Stimulated activated CD4-positive, alpha-beta T cell treated with anti-CD3 and anti-CD28 coated beads, Interleukin-12 subunit alpha, Interleukin-12 subunit beta, amount 100 ng/mL, for 24 hours (primary cell): ENCODE results near the gene USP15.
A peak's percentile ranks its signal among the peaks of the same experiment; 100 is the strongest.

Experiments used
- DNase-seq, 2 experiments: peaks; one replicate each; pipeline ENCODE4 v3.0.0-alpha.2; 2020; ENCODE audit warnings: low read depth in 2 of 2

The USP15 gene

DNA sequence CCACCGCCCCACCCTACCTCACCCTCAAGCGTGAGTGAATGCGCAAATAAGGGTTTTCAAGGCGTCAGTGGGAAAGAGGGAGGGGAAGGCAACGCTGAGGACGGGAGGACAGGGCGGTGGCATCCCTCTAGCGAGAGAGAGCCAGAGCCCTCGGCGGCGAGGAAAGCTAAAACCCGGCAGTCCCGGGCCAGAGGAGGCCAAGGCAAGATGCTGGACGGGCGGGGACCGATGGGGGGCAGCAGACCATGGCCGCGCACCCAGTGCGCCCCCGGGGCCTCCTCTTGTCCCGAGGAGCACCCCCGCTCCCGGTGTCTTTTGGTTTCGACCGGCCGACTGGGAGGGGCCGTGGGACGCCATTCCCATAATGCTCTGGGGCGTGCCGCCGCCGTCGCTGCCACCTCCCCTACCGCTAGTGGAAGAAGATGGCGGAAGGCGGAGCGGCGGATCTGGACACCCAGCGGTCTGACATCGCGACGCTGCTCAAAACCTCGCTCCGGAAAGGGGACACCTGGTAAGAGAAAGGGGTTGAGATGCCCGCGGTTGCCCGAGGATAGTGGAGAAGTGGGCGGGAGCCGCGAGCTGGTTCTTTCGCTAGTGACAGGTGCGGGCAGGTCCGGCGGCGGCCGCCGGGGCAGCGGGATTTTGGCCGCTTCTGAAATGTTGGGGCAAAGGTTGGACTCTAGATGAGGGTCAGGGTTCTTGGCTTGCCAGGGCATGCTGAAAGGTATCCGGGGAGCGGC is at the start of gene USP15:
Gene USP15, plus strand, starts transcription at position 412 of the 740 bp plus-strand sequence. Its CDS starts 11 bp downstream, at position 423.
- DNase-seq: peak; percentile 92 to 93

- DNase-seq: peak in 1 of 2 experiments; percentile 22
Observed at GRCh38 chr12:62210422-62210821, 49.8 kb upstream of the USP15 start.

DNA sequence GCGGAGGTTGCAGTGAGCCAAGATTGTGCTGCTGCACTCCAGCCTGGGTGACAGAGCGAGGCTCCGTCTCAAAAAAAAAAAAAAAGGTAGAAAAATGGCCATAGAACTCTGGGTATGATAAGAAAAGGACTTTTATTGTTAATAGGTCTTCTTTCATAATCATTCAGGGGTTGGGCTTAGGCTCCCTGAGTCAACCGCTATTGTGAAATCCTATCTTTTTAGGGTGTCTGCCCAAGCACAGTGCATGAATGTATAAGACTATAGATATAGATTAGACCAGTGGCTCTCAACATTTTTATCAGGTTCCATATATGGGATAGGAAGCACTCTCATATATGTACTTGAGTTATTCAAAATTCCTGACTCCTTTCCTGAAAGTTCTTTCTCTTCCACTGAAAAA is 48.7 kb upstream of the USP15 start:
- no peak for DNase-seq

DNA sequence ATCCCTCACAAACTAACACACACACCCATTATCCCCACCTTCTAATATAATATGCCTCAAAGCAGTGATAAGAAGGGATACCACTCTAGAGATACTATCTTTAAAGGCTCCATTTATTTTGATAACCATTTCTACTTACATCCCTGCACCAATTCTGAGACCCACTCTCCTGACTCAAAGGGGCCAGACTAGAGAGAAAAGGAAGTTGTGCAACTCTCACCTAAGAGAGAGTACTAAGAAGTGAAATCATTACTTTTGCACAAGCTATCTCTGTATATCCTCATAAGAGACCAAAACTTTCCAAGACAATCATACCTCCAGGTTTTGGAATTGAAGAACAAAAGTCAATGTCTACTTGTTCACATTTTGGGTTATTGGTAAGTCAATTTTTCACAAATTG is 45.4 kb upstream of the USP15 start:
- DNase-seq: no peak

DNA sequence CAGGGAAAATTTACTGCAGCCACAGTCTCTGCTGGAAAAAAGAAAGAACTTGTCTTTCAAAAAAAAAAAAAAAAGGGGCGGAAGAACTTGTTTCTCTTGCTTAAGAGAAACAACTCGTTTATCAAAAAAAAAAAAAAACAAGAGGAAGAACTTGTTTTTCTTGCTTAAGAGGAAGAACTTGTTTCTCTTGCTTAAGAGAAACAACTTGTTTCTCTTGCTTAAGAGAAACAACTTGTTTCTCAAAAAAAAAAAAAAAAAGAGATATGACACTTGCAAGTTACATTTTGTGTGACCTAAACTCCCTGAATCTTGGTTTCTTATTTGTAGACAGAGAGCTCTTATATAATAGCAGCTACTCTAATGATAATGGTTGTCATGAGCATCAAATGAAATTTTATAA is 44.7 kb upstream of the USP15 start:
- DNase-seq: no peak

- DNase-seq: no peak
Observed at GRCh38 chr12:62217466-62218194, 42.6 kb upstream of the USP15 start.

GRCh38 chr12:62221107-62221506 is 39.1 kb upstream of the USP15 start:
- no peak for DNase-seq

DNA sequence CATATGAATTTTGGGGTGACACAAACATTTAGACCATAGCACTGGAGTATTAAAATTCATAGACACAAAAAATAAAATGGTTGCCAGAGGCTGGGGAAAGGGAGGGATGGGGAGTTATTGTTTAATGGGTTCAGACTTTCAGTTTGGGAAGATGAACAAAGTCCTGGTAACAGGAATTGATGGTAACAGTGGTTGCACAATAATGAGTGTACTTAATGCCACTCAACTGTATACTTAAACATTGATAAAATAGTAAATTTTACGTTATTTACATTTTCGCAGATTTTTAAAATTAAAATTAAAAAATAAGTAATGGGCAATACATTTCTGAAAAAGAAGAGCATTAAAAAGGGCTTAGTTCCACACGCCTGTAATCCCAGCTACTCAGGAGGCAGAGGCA is 35.6 kb upstream of the USP15 start:
- no peak for DNase-seq

DNA sequence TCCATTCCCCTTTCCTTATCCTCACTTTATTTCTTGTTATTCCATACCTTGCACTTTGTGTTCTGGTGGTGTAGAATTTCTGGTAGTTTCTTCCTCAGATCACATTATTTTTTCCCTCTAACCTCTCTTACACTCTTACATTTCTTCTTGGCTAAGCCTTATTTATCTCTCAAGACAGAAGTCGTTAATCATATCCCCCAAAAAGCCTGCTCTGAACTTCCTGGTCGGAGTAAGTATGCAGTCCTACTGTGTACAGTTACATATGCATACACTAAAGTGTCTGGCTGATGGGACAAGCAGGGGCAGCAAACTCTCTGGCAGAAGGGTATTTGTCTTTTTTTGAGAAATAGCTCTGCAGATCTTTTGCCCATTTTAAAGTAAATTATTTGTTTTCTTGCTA is 33.1 kb upstream of the USP15 start:
- no peak for DNase-seq

DNA sequence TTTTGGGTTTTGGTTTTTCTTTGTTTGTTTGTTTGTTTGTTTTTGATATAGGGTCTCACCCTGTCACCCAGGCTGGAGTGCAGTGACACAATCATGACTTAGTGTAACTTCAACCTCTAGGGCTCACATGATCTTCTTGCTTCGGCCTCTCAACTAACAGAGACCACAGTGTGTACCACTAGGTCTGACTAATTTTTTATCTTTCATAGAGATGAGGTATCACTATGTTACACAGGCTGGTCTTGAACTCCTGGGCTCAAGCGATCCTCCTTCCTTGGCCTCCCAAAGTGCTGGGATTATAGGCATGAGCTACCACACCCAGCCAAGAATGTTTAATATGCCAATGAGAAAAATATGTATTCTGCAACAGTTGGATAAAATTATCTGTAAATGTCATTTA is 29.6 kb upstream of the USP15 start:
- DNase-seq: no peak

- DNase-seq: no peak
Observed at GRCh38 chr12:62232143-62232729, 28.0 kb upstream of the USP15 start.

GRCh38 chr12:62233805-62234204 is 26.4 kb upstream of the USP15 start:
- no peak for DNase-seq

- DNase-seq: no peak
Observed at GRCh38 chr12:62239571-62239970, 20.6 kb upstream of the USP15 start.

- DNase-seq: no peak
Observed at GRCh38 chr12:62247281-62248045, 12.7 kb upstream of the USP15 start.

DNA sequence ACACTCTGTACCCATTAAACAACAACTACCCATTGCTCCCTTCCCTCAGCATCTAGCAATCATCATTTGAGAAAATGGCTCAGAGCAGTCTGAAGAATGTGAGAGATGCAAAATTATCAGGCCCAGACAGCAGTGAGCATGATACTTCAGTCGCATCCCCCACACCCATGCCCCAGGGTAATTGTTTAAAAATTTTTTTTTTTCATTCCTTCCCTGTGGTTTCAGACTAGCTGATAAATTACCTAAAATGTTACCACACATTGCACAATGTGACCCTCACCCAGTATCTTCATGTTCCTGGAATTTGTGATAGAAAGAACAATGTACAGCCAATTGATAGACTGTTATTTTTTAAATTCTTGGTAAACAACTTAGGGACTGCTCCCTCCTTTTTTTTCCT is 11.3 kb upstream of the USP15 start:
- DNase-seq: no peak

GRCh38 chr12:62249419-62249818 is 10.8 kb upstream of the USP15 start:
- DNase-seq: no peak

DNA sequence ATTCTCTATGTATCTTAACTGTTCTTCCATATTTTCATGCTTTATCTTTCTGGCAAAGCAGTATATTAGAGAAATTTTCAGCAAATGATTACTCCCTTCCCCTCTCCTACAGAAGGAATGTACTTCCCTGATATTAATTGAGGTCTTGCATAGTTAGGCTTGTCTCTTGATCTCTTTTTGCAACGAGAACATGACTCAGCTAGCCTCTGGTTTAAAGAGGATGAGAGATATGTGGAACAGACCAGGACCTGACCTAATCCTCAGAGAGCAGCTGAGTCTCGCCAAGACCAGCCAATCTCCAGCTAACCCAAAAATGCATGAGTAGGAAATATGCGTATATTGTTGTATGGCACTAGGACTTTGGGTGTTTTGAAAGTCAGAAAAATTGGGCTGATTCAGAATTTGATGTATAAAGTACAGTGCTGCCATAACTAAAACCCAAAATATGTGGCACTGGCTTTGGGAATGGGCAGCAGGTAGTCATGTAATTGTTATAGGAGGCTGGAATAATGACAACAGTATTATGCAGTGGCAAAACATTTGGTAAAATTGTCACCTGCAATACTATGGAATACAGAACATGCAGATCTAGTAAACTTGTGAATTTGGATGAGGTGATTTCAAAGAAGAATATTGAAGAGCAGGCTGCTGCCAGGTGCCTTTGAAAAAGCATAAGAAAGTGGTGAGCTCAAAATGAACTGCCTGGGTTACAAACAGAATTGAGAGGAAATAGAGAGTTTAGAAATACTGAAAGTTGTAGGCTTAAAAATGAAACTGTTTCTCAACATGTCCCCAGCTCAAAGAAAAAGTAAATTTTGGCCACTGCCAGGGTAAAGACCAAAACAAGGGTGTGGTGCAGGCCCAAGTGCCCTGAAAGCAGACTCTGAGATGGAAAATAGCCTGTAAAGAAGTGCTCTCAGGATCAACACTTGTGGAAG is 9.3 kb upstream of the USP15 start:
- DNase-seq: no peak

DNA sequence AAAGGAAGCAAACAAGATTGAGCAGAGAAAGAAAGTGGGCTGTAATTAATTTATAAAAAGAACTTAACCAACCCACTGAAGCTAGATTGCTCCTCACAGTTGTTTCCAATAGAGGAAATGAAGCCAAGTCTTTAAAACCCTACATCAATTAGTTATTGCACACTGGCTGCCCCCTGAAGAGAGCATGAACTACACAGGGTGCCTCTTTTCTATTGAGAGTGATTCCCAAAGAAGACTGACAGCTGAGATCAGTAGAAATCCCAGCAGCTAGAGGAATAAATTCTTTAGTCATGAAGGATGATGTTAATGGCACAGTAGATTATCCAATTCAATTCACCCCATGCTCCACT is 8.6 kb upstream of the USP15 start:
- no peak for DNase-seq

DNA sequence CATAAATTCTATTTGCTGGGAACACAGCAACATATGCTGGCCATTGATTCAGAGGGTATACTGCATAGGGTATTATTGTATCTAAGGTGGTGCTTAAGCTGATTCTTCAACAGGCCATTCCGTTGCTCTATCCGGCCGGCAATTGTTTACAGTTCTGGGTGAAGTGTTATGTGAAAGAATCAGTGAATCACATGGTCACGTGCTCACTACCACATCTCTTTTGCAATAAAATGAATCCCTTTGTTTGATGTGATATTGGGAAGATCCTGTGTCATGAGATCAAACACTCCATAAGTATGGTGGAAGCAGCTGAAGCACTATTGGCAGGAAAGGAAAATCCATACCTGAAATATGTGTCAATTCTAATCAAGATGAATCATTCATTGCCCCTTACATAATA is 7.6 kb upstream of the USP15 start:
- DNase-seq: no peak

GRCh38 chr12:62254967-62255366 is 5.2 kb upstream of the USP15 start:
- no peak for DNase-seq

GRCh38 chr12:62256408-62257096 is 3.7 kb upstream of the USP15 start:
- DNase-seq: peak; percentile 31 to 61
